Activated CD8-positive, alpha-beta T cell treated with anti-CD3 and anti-CD28 coated beads for 36 hours (primary cell): ENCODE data around the gene TMC1. TPM values are rescaled to one million over a fixed set of nuclear protein-coding genes. Genes with fewer than 3 reads are reported as not detected.
A peak's percentile ranks its signal among the peaks of the same experiment; 100 is the strongest.

Experiments used
- ATAC-seq: fragments of 200-7000 bp; cut with Tn5 transposase; one replicate; pipeline ENCODE4 v1.10.0; 2021; ENCODE audit warnings: mild to moderate bottlenecking, moderate library complexity
- CTCF ChIA-PET: fragments of 350-600 bp; sonication (Branson Sonifier 250); formaldehyde crosslinking; loops from one replicate; lab custom pipeline; 2021; ENCODE audit warnings: antibody characterized with exemption; lab: Charles Lee
- POLR2A ChIA-PET: fragments of 350-600 bp; sonication (Branson Sonifier 250); formaldehyde crosslinking; loops from one replicate; lab custom pipeline; 2021; ENCODE audit warnings: antibody characterized with exemption; lab: Charles Lee
- DNase-seq: peaks from one replicate; pipeline ENCODE4 v3.0.0-alpha.2; 2020
- H3K27ac Mint-ChIP-seq: one replicate; pipeline ENCODE4 v1.8.0; 2021; ENCODE audit warnings: mild to moderate bottlenecking, mixed read lengths
- H3K27me3 Mint-ChIP-seq: one replicate; pipeline ENCODE4 v1.8.0; 2021; ENCODE audit warnings: mixed read lengths
- H3K36me3 Mint-ChIP-seq: one replicate; pipeline ENCODE4 v1.8.0; 2021; ENCODE audit warnings: low read depth, mixed read lengths
- H3K4me1 Mint-ChIP-seq: one replicate; pipeline ENCODE4 v1.8.0; 2021; ENCODE audit warnings: low read depth, mixed read lengths
- H3K4me3 Mint-ChIP-seq: one replicate; pipeline ENCODE4 v1.8.0; 2021; ENCODE audit warnings: mild to moderate bottlenecking, moderate library complexity, mixed read lengths
- H3K9me3 Mint-ChIP-seq: one replicate; pipeline ENCODE4 v1.8.0; 2021; ENCODE audit warnings: mixed read lengths
- CTCF ChIP-seq: fragments of 200-600 bp; IDR thresholded peaks from one replicate; pipeline ENCODE4 v1.8.0; 2022; ENCODE audit warnings: antibody characterized with exemption, mild to moderate bottlenecking
- intact Hi-C: fragments of 100-400 bp; cut with micrococcal nuclease; formaldehyde crosslinking; loops from one replicate; pipeline ENCODE4 v1.10.0; 2022
- total RNA-seq, 2 experiments: library from RNA; stranded (reverse); gene quantifications; one replicate each; pipeline ENCODE4 v1.2.3, GENCODE V29; 2021

TMC1 gene
- total RNA-seq, 2 experiments from 2014 or later, result 0.38 TPM; not detected in 1

- Mint-ChIP-seq H3K9me3 (peaks cover 4% of the 10 kb centered on the region), H3K27ac (no peak overlapping the region), H3K4me3 (no peak overlapping the region), H3K27me3 (no peaks in the 10 kb centered on the region), H3K36me3 (no peaks in the 10 kb centered on the region), H3K4me1 (peaks cover 12% of the 10 kb centered on the region)
- no peak for ATAC-seq
- TF ChIP-seq CTCF, result no peak
- intact Hi-C loops, result no loop called here
- ChIA-PET POLR2A (no interaction called here), CTCF (interaction anchor here (1.5 kb wide), 1 partner anchor 59 kb away, joined by 4 read pairs; no protein-coding TSS in a partner anchor)
- DNase-seq, result no peak
Observed at GRCh38 chr9:72533322-72533721, 11.9 kb downstream of the TMC1 start.

- Mint-ChIP-seq H3K36me3 (no peaks in the 10 kb centered on the region), H3K27ac (no peak overlapping the region), H3K4me3 (no peak overlapping the region), H3K27me3 (no peaks in the 10 kb centered on the region), H3K4me1 (peaks cover 8% of the 10 kb centered on the region), H3K9me3 (peaks cover 7% of the 10 kb centered on the region)
- intact Hi-C loops, result no loop called here
- no peak for TF ChIP-seq CTCF
- peak; percentile 51 for ATAC-seq
- CTCF ChIA-PET, result no interaction called here
- DNase-seq, result no peak
- POLR2A ChIA-PET, result no interaction called here
Observed at GRCh38 chr9:72534931-72535330, 13.5 kb downstream of the TMC1 start.

GRCh38 chr9:72537011-72537545, 15.7 kb downstream of the TMC1 start:
- intact Hi-C loops, result no loop called here
- ChIA-PET CTCF (no interaction called here), POLR2A (no interaction called here)
- no peaks in the 10 kb centered on the region for H3K36me3 Mint-ChIP-seq
- DNase-seq (no peak), ATAC-seq (no peak)
- H3K4me1 Mint-ChIP-seq, result peaks cover 20% of the 10 kb centered on the region
- no peaks in the 10 kb centered on the region for H3K27me3 Mint-ChIP-seq
- H3K27ac Mint-ChIP-seq, result no peak overlapping the region
- no peak for TF ChIP-seq CTCF
- no peak overlapping the region for H3K4me3 Mint-ChIP-seq
- peaks cover 6% of the 10 kb centered on the region for H3K9me3 Mint-ChIP-seq

GRCh38 chr9:72537671-72538070, 16.3 kb downstream of the TMC1 start:
- H3K9me3 Mint-ChIP-seq, result peaks cover 6% of the 10 kb centered on the region
- H3K4me3 Mint-ChIP-seq, result no peak overlapping the region
- no peak overlapping the region for H3K27ac Mint-ChIP-seq
- no peak for DNase-seq
- intact Hi-C loops, result no loop called here
- H3K36me3 Mint-ChIP-seq, result no peaks in the 10 kb centered on the region
- ATAC-seq, result no peak
- no peak for TF ChIP-seq CTCF
- peaks cover 23% of the 10 kb centered on the region for H3K4me1 Mint-ChIP-seq
- CTCF ChIA-PET, result no interaction called here
- H3K27me3 Mint-ChIP-seq, result no peaks in the 10 kb centered on the region
- POLR2A ChIA-PET, result no interaction called here

- H3K27ac Mint-ChIP-seq, result no peak overlapping the region
- POLR2A ChIA-PET, result no interaction called here
Observed at GRCh38 chr9:72538921-72539702, 17.7 kb downstream of the TMC1 start.

More at GRCh38 chr9:72538921-72539702, 17.7 kb downstream of the TMC1 start:
- no peak for TF ChIP-seq CTCF
- intact Hi-C loops, result no loop called here
- Mint-ChIP-seq H3K4me1 (peaks cover 25% of the 10 kb centered on the region), H3K36me3 (no peaks in the 10 kb centered on the region), H3K4me3 (no peak overlapping the region), H3K9me3 (peaks cover 6% of the 10 kb centered on the region), H3K27me3 (no peaks in the 10 kb centered on the region)
- CTCF ChIA-PET, result no interaction called here
- no peak for DNase-seq
- ATAC-seq, result no peak
